ENCODE data around the gene RNF207.

- TF ChIP-seq POLR2AphosphoS5 (IDR thresholded peaks at IDR 0.05; ENCODE audit: low read depth, low read length) (no peak), CTCF (IDR thresholded peaks at IDR 0.05) (no peak), REST (IDR thresholded peaks at IDR 0.05; ENCODE audit: insufficient read depth in 1 of 2, low read depth in 2 of 2, low read length in 1 of 2) (no peak)
Observed at GRCh38 chr1:6162341-6162740, 43.6 kb upstream of the RNF207 start.

Data from Panc1 (cell line).